Stimulated activated CD4-positive, alpha-beta T cell treated with anti-CD3 and anti-CD28 coated beads, Interleukin-1b, Interleukin-23, amount 100 ng/mL, for 1 hour (primary cell): ENCODE measurements around the gene PALS2.

Experiments used
- DNase-seq, 2 donors: peaks; one replicate each; pipeline ENCODE4 v3.0.0-alpha.2; 2020; ENCODE audit warnings: low read depth in 2 of 2

PALS2 gene

GRCh38 chr7:24572997-24573553, at the start of gene PALS2:
Gene PALS2 (plus strand): TSS chr7:24573452. CDS start chr7:24623668, 50,216 bp downstream.
- DNase-seq = peak; percentile 57 to 58

GRCh38 chr7:24531255-24531654, 42.0 kb upstream of the PALS2 start:
- no peak for DNase-seq

- no peak for DNase-seq
Measured at GRCh38 chr7:24536682-24537081, 36.6 kb upstream of the PALS2 start.

- no peak for DNase-seq
Measured at GRCh38 chr7:24540956-24541355, 32.3 kb upstream of the PALS2 start.

GRCh38 chr7:24545215-24545614, 28.0 kb upstream of the PALS2 start:
- no peak for DNase-seq

GRCh38 chr7:24548390-24548789, 24.9 kb upstream of the PALS2 start:
- no peak for DNase-seq

GRCh38 chr7:24549991-24550390, 23.3 kb upstream of the PALS2 start:
- DNase-seq = no peak

GRCh38 chr7:24555184-24555583, 18.1 kb upstream of the PALS2 start:
- DNase-seq = no peak

GRCh38 chr7:24555719-24556118, 17.5 kb upstream of the PALS2 start:
- no peak for DNase-seq

GRCh38 chr7:24560772-24561171, 12.5 kb upstream of the PALS2 start:
- no peak for DNase-seq

- DNase-seq = no peak
Measured at GRCh38 chr7:24566274-24566673, 7.0 kb upstream of the PALS2 start.

GRCh38 chr7:24570983-24571382, 2.3 kb upstream of the PALS2 start:
- no peak for DNase-seq

- DNase-seq = no peak
Measured at GRCh38 chr7:24572016-24572392, 1.2 kb upstream of the PALS2 start.

GRCh38 chr7:24572393-24572996, 757 bp upstream of the PALS2 start:
- DNase-seq = no peak

GRCh38 chr7:24573554-24574338, 494 bp downstream of the PALS2 start:
- DNase-seq = peak in 1 of 2 donors; percentile 21

- DNase-seq = no peak
Measured at GRCh38 chr7:24574386-24574785, 1.1 kb downstream of the PALS2 start.

GRCh38 chr7:24574950-24575349, 1.7 kb downstream of the PALS2 start:
- no peak for DNase-seq

GRCh38 chr7:24576171-24577025, 3.1 kb downstream of the PALS2 start:
- no peak for DNase-seq

GRCh38 chr7:24578052-24578451, 4.8 kb downstream of the PALS2 start:
- DNase-seq = no peak

- DNase-seq = no peak
Measured at GRCh38 chr7:24580283-24580946, 7.2 kb downstream of the PALS2 start.

GRCh38 chr7:24582166-24582565, 8.9 kb downstream of the PALS2 start:
- DNase-seq = no peak

- DNase-seq = peak in 1 of 2 donors; percentile 9
Measured at GRCh38 chr7:24587853-24588252, 14.6 kb downstream of the PALS2 start.
